ENCODE data around the gene METTL3. TPM values are rescaled to one million over a fixed set of nuclear protein-coding genes. Genes with fewer than 3 reads are reported as not detected.

METTL3 gene
- total and polyA plus RNA-seq, 5 donors from 2014 or later: 20.6 to 59.0 (median 24.7) TPM

- ATAC-seq (ENCODE audit: low read depth in 2 of 2) (no peak), DNase-seq (no peak)
- H3K27me3 ChIP-seq (ENCODE audit: control insufficient read depth, insufficient read depth, low read length): no peaks in the 10 kb centered on the region
- H3K4me3 ChIP-seq (ENCODE audit: low read depth, low read length): no peak overlapping the region
- Mint-ChIP-seq H3K4me1 (peaks cover 24 to 58% (median 41%) of the 10 kb centered on the region in 4 donors), H3K36me3 (peaks cover 28% of the 10 kb centered on the region), H3K27me3 (peaks cover 6% of the 10 kb centered on the region), H3K27ac (peak overlapping the region in 1 of 3 donors; percentile 79), H3K9me3 (peaks cover 0 to 5% (median 2%) of the 10 kb centered on the region in 7 donors), H3K4me3 (no peak overlapping the region)
- no peak overlapping the region for H3K27ac ChIP-seq (ENCODE audit: insufficient read depth, low read length, poor library complexity, severe bottlenecking)
- H3K36me3 ChIP-seq (ENCODE audit: control insufficient read depth, insufficient read depth, low read length): peaks cover 26% of the 10 kb centered on the region
- H3K9me3 ChIP-seq (ENCODE audit: control insufficient read depth in 2 of 2, low read length in 2 of 2): no peaks in the 10 kb centered on the region
- H3K4me1 ChIP-seq (ENCODE audit: control insufficient read depth, insufficient read depth, low read length, poor library complexity, severe bottlenecking): peaks cover 39% of the 10 kb centered on the region
Measured at GRCh38 chr14:21506557-21506956, 4.6 kb downstream of the METTL3 start.

- H3K27me3 Mint-ChIP-seq: no peaks in the 10 kb centered on the region
- peaks cover 17 to 49% (median 37%) of the 10 kb centered on the region in 4 donors for H3K4me1 Mint-ChIP-seq
- Histone ChIP-seq H3K27ac (ENCODE audit: insufficient read depth, low read length, poor library complexity, severe bottlenecking) (peak overlapping the region; percentile 9), H3K9me3 (ENCODE audit: control insufficient read depth in 2 of 2, low read length in 2 of 2) (no peaks in the 10 kb centered on the region), H3K36me3 (ENCODE audit: control insufficient read depth, insufficient read depth, low read length) (peaks cover 38% of the 10 kb centered on the region), H3K27me3 (ENCODE audit: control insufficient read depth, insufficient read depth, low read length) (no peaks in the 10 kb centered on the region), H3K4me1 (ENCODE audit: control insufficient read depth, insufficient read depth, low read length, poor library complexity, severe bottlenecking) (peaks cover 31% of the 10 kb centered on the region), H3K4me3 (ENCODE audit: low read depth, low read length) (peak overlapping the region; percentile 43)
- H3K36me3 Mint-ChIP-seq: peaks cover 30% of the 10 kb centered on the region
- ATAC-seq (ENCODE audit: low read depth in 2 of 2) (no peak), DNase-seq (peak in 1 of 3 donors; percentile 62)
- H3K27ac Mint-ChIP-seq: peak overlapping the region; percentile 52 to 83 (median 54)
- H3K9me3 Mint-ChIP-seq: peaks cover 0 to 2% (median 0%) of the 10 kb centered on the region in 7 donors
- H3K4me3 Mint-ChIP-seq: peak overlapping the region in 3 of 4 donors; percentile 41 to 77 (median 47)
Measured at GRCh38 chr14:21505012-21505553, 6.1 kb downstream of the METTL3 start.

GRCh38 chr14:21503376-21503775 lies 7.8 kb downstream of the METTL3 start:
- Histone ChIP-seq H3K36me3 (ENCODE audit: control insufficient read depth, insufficient read depth, low read length) (peaks cover 52% of the 10 kb centered on the region), H3K4me3 (ENCODE audit: low read depth, low read length) (no peak overlapping the region), H3K27me3 (ENCODE audit: control insufficient read depth, insufficient read depth, low read length) (no peaks in the 10 kb centered on the region), H3K27ac (ENCODE audit: insufficient read depth, low read length, poor library complexity, severe bottlenecking) (no peak overlapping the region), H3K4me1 (ENCODE audit: control insufficient read depth, insufficient read depth, low read length, poor library complexity, severe bottlenecking) (peaks cover 18% of the 10 kb centered on the region), H3K9me3 (ENCODE audit: control insufficient read depth in 2 of 2, low read length in 2 of 2) (no peaks in the 10 kb centered on the region)
- Mint-ChIP-seq H3K27me3 (no peaks in the 10 kb centered on the region), H3K4me3 (no peak overlapping the region), H3K4me1 (peaks cover 11 to 48% (median 35%) of the 10 kb centered on the region in 4 donors), H3K36me3 (peaks cover 41% of the 10 kb centered on the region), H3K9me3 (peaks cover 0 to 2% (median 0%) of the 10 kb centered on the region in 7 donors), H3K27ac (no peak overlapping the region)
- no peak for ATAC-seq (ENCODE audit: low read depth in 2 of 2)
- no peak for DNase-seq

GRCh38 chr14:21501568-21501967 lies 9.6 kb downstream of the METTL3 start:
- H3K9me3 Mint-ChIP-seq: peaks cover 0 to 2% (median 0%) of the 10 kb centered on the region in 7 donors
- H3K36me3 Mint-ChIP-seq: peaks cover 37% of the 10 kb centered on the region
- no peak overlapping the region for H3K27ac Mint-ChIP-seq
- H3K4me1 ChIP-seq (ENCODE audit: control insufficient read depth, insufficient read depth, low read length, poor library complexity, severe bottlenecking): peaks cover 16% of the 10 kb centered on the region
- H3K27me3 Mint-ChIP-seq: no peaks in the 10 kb centered on the region
- no peaks in the 10 kb centered on the region for H3K9me3 ChIP-seq (ENCODE audit: control insufficient read depth in 2 of 2, low read length in 2 of 2)
- no peak overlapping the region for H3K4me3 Mint-ChIP-seq
- H3K27me3 ChIP-seq (ENCODE audit: control insufficient read depth, insufficient read depth, low read length): no peaks in the 10 kb centered on the region
- no peak overlapping the region for H3K27ac ChIP-seq (ENCODE audit: insufficient read depth, low read length, poor library complexity, severe bottlenecking)
- H3K36me3 ChIP-seq (ENCODE audit: control insufficient read depth, insufficient read depth, low read length): peaks cover 63% of the 10 kb centered on the region
- H3K4me3 ChIP-seq (ENCODE audit: low read depth, low read length): no peak overlapping the region
- H3K4me1 Mint-ChIP-seq: peaks cover 11 to 40% (median 27%) of the 10 kb centered on the region in 4 donors
- DNase-seq (no peak), ATAC-seq (ENCODE audit: low read depth in 2 of 2) (no peak)

- ATAC-seq (ENCODE audit: low read depth in 2 of 2) (peak; percentile 74 to 76), DNase-seq (peak in 2 of 3 donors; percentile 61 to 75)
- Histone ChIP-seq H3K4me1 (ENCODE audit: control insufficient read depth, insufficient read depth, low read length, poor library complexity, severe bottlenecking) (peaks cover 3% of the 10 kb centered on the region), H3K27me3 (ENCODE audit: control insufficient read depth, insufficient read depth, low read length) (no peaks in the 10 kb centered on the region), H3K27ac (ENCODE audit: insufficient read depth, low read length, poor library complexity, severe bottlenecking) (peak overlapping the region; percentile 68), H3K4me3 (ENCODE audit: low read depth, low read length) (no peak overlapping the region), H3K36me3 (ENCODE audit: control insufficient read depth, insufficient read depth, low read length) (peaks cover 86% of the 10 kb centered on the region), H3K9me3 (ENCODE audit: control insufficient read depth in 2 of 2, low read length in 2 of 2) (no peaks in the 10 kb centered on the region)
- peaks cover 47% of the 10 kb centered on the region for H3K36me3 Mint-ChIP-seq
- H3K9me3 Mint-ChIP-seq: no peaks in the 10 kb centered on the region
- peaks cover 0 to 26% (median 17%) of the 10 kb centered on the region in 4 donors for H3K4me1 Mint-ChIP-seq
- peak overlapping the region in 1 of 4 donors; percentile 27 for H3K4me3 Mint-ChIP-seq
- peak overlapping the region in 2 of 3 donors; percentile 77 to 82 for H3K27ac Mint-ChIP-seq
- no peaks in the 10 kb centered on the region for H3K27me3 Mint-ChIP-seq
Measured at GRCh38 chr14:21498540-21499526, 12.3 kb downstream of the METTL3 start.

GRCh38 chr14:21496453-21496852 lies 14.7 kb downstream of the METTL3 start:
- no peak for ATAC-seq (ENCODE audit: low read depth in 2 of 2)
- Mint-ChIP-seq H3K27ac (peak overlapping the region in 1 of 3 donors; percentile 46), H3K9me3 (no peaks in the 10 kb centered on the region)

GRCh38 chr14:21494902-21495762 lies 16.0 kb downstream of the METTL3 start:
- H3K4me1 ChIP-seq (ENCODE audit: control insufficient read depth, insufficient read depth, low read length, poor library complexity, severe bottlenecking): peaks cover 3% of the 10 kb centered on the region
- Mint-ChIP-seq H3K4me1 (peaks cover 0 to 21% (median 16%) of the 10 kb centered on the region in 4 donors), H3K36me3 (peaks cover 49% of the 10 kb centered on the region), H3K27ac (peak overlapping the region in 2 of 3 donors; percentile 26 to 31), H3K9me3 (no peaks in the 10 kb centered on the region), H3K27me3 (no peaks in the 10 kb centered on the region), H3K4me3 (no peak overlapping the region)
- H3K27ac ChIP-seq (ENCODE audit: insufficient read depth, low read length, poor library complexity, severe bottlenecking): no peak overlapping the region
- ATAC-seq (ENCODE audit: low read depth in 2 of 2): no peak
- H3K4me3 ChIP-seq (ENCODE audit: low read depth, low read length): no peak overlapping the region
- no peak for DNase-seq
- H3K36me3 ChIP-seq (ENCODE audit: control insufficient read depth, insufficient read depth, low read length): peaks cover 89% of the 10 kb centered on the region
- H3K27me3 ChIP-seq (ENCODE audit: control insufficient read depth, insufficient read depth, low read length): no peaks in the 10 kb centered on the region
- H3K9me3 ChIP-seq (ENCODE audit: control insufficient read depth in 2 of 2, low read length in 2 of 2): no peaks in the 10 kb centered on the region

More at GRCh38 chr14:21496453-21496852, 14.7 kb downstream of the METTL3 start:
- Histone ChIP-seq H3K27ac (ENCODE audit: insufficient read depth, low read length, poor library complexity, severe bottlenecking) (no peak overlapping the region), H3K4me3 (ENCODE audit: low read depth, low read length) (no peak overlapping the region), H3K9me3 (ENCODE audit: control insufficient read depth in 2 of 2, low read length in 2 of 2) (no peaks in the 10 kb centered on the region), H3K27me3 (ENCODE audit: control insufficient read depth, insufficient read depth, low read length) (no peaks in the 10 kb centered on the region), H3K36me3 (ENCODE audit: control insufficient read depth, insufficient read depth, low read length) (peaks cover 87% of the 10 kb centered on the region), H3K4me1 (ENCODE audit: control insufficient read depth, insufficient read depth, low read length, poor library complexity, severe bottlenecking) (peaks cover 3% of the 10 kb centered on the region)
- H3K36me3 Mint-ChIP-seq: peaks cover 49% of the 10 kb centered on the region
- no peaks in the 10 kb centered on the region for H3K27me3 Mint-ChIP-seq
- peaks cover 0 to 28% (median 16%) of the 10 kb centered on the region in 4 donors for H3K4me1 Mint-ChIP-seq
- DNase-seq: no peak
- H3K4me3 Mint-ChIP-seq: no peak overlapping the region
